IPS-15b (cell line): ENCODE measurements around the gene ZFP62.

Experiments used
- H3K27me3 ChIP-seq: one replicate; pipeline ENCODE4 v1.6.1; 2013; ENCODE audit warnings: low read length; ENCODE audit not compliant: control insufficient read depth, insufficient read depth
- H3K36me3 ChIP-seq: one replicate; pipeline ENCODE4 v1.6.1; 2013; ENCODE audit warnings: low read length; ENCODE audit not compliant: control insufficient read depth, insufficient read depth
- H3K4me1 ChIP-seq: one replicate; pipeline ENCODE4 v1.6.1; 2013; ENCODE audit warnings: mild to moderate bottlenecking, low read length; ENCODE audit not compliant: control insufficient read depth, insufficient read depth
- H3K4me3 ChIP-seq: one replicate; pipeline ENCODE4 v1.5.1; 2013; ENCODE audit warnings: low read depth, low read length
- H3K9ac ChIP-seq: one replicate; pipeline ENCODE4 v1.6.1; 2013; ENCODE audit warnings: low read depth, mild to moderate bottlenecking, low read length
- H3K9me3 ChIP-seq: one replicate; pipeline ENCODE4 v1.6.1; 2013; ENCODE audit warnings: mild to moderate bottlenecking, low read length; ENCODE audit not compliant: control insufficient read depth, insufficient read depth

ZFP62 gene

DNA sequence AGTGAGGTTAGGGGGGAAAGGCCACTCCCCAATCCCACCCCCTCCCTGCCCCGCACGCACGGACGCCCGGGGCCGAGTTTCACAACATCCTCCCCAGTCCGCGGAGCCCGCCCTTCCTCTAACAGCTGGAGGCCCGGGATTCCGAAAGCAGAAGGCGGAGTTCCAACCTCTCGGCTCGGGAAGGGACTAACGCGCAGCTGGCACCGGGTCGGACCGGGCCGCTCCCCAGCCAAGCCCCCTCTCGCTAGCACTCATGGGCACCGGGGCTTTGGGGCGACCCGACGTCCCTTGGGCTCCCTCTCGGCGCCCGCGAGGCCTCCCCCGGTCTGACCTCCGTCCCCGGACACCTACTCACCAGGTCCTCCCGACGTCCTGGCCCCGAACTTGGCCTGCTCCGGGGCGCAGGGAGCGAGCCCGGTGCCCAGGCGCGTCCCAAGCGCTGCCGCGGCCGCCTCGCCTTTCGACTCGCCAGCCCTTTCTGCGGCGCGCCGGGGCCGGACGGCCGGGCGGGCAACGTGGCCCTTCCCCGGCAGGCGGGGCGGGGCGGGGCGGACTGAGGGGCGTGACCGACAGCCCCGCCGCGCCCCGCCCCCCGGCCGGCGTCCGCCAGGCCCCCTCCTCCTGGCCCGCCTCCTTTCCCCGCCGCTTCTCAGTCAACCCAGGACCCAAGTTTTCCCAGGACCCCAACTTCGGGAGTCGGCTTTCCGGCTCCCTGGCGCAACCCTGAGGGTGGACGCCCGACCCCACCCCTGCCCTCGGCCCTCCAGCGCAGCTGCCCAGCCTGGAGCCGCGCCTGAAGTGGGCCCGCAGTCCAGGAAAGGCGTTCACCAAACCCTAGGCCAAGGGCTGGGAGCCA, 58.5 kb downstream of the ZFP62 start, which contains the start of gene MGAT1:
Gene MGAT1, minus strand, starts transcription at position 482 of the 856 bp plus-strand sequence. CDS start 9,835 bp downstream, outside the sequence.
- H3K4me3 ChIP-seq: peak within 1 kb of the TSS; percentile 70
- H3K9me3 ChIP-seq: no peaks in the 10 kb centered on the region
- no peaks in the 10 kb centered on the region for H3K36me3 ChIP-seq
- no peaks in the 10 kb centered on the region for H3K27me3 ChIP-seq
- H3K4me1 ChIP-seq: peaks cover 8% of the 10 kb centered on the region
- peak within 1 kb of the TSS; percentile 97 for H3K9ac ChIP-seq

GRCh38 chr5:180801596-180802324, 59.3 kb downstream of the ZFP62 start:
- Histone ChIP-seq H3K27me3 (no peaks in the 10 kb centered on the region), H3K9ac (no peak overlapping the region), H3K36me3 (no peaks in the 10 kb centered on the region), H3K4me1 (peaks cover 8% of the 10 kb centered on the region), H3K9me3 (no peaks in the 10 kb centered on the region), H3K4me3 (peak overlapping the region; percentile 70)

GRCh38 chr5:180799902-180800801, 60.9 kb downstream of the ZFP62 start:
- no peaks in the 10 kb centered on the region for H3K27me3 ChIP-seq
- no peaks in the 10 kb centered on the region for H3K9me3 ChIP-seq
- peaks cover 10% of the 10 kb centered on the region for H3K4me1 ChIP-seq
- H3K4me3 ChIP-seq: no peak overlapping the region
- H3K36me3 ChIP-seq: no peaks in the 10 kb centered on the region
- H3K9ac ChIP-seq: no peak overlapping the region

DNA sequence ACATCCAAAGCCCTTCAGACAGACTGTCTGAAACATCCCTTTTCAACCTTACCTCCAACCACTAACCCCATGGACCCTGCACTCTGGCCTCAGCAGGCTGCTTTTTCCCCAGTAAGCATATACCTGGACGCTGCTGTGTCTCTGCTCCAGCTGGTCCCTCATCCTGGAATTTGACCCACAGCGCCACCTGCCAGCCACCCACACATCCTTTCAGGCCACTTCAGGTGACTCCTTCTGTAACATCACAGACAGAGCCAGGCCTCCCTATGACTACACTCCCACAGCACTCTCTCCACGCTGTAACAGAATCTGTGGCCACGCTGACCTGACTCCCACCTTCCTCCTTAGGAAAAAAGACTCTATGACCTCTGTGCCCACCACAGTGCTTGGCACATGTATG, 61.9 kb downstream of the ZFP62 start:
- peaks cover 10% of the 10 kb centered on the region for H3K4me1 ChIP-seq
- H3K36me3 ChIP-seq: no peaks in the 10 kb centered on the region
- H3K9ac ChIP-seq: no peak overlapping the region
- no peaks in the 10 kb centered on the region for H3K27me3 ChIP-seq
- H3K4me3 ChIP-seq: no peak overlapping the region
- H3K9me3 ChIP-seq: no peaks in the 10 kb centered on the region

DNA sequence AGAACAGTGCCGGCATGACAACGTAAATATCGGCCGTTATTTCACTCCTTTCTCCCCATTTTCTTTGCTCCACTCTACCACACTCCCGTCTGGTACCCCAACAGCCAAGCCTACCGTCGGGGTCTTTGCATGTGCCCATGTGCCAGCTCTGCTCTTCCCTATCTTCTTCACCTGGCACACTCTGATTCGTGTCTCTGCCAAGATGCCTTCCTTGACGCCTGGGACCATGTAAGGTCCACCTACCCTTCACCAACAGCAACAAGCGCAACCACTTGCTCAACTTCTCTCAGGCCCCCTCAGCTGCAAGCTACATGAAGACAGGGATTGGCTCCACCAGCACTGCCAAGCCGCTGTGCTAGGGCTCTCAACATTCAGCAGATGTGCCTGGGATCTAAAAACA, 62.9 kb downstream of the ZFP62 start:
- Histone ChIP-seq H3K9me3 (no peaks in the 10 kb centered on the region), H3K36me3 (no peaks in the 10 kb centered on the region)

More for the DNA sequence above, 62.9 kb downstream of the ZFP62 start:
- Histone ChIP-seq H3K27me3 (no peaks in the 10 kb centered on the region), H3K4me3 (no peak overlapping the region), H3K4me1 (peaks cover 7% of the 10 kb centered on the region), H3K9ac (no peak overlapping the region)
